ENCODE results near the gene PTTG1IP. TPM values are rescaled to one million over a fixed set of nuclear protein-coding genes. Genes with fewer than 3 reads are reported as not detected.

Gene PTTG1IP
- total and polyA plus RNA-seq, 7 donors: 49.7 to 208 (median 158) TPM

GRCh38 chr21:44901391-44902074 is 28.0 kb upstream of the PTTG1IP start:
- Histone ChIP-seq H3K27ac (no peak overlapping the region), H3K27me3 (no peaks in the 10 kb centered on the region), H3K4me1 (peaks cover 0 to 11% (median 1%) of the 10 kb centered on the region in 4 donors), H3K4me3 (no peak overlapping the region), H3K9me3 (no peaks in the 10 kb centered on the region), H3K36me3 (peaks cover 0 to 6% (median 0%) of the 10 kb centered on the region in 4 donors)
- TF ChIP-seq POLR2AphosphoS5 (IDR thresholded peaks at IDR 0.05) (no peak), EP300 (IDR thresholded peaks at IDR 0.05) (no peak), POLR2A (IDR thresholded peaks at IDR 0.05) (no peak), CTCF (IDR thresholded peaks at IDR 0.05) (no peak)
- WGBS, 2 donors: 76 to 88% methylated on average over 27 of the region's 27 CpGs
- intact Hi-C loops (cut with DNase I): no loop called here
- DNase-seq: no peak

- Histone ChIP-seq H3K27me3 (no peaks in the 10 kb centered on the region), H3K27ac (no peak overlapping the region), H3K36me3 (peaks cover 0 to 6% (median 0%) of the 10 kb centered on the region in 4 donors), H3K4me1 (peaks cover 0 to 8% (median 0%) of the 10 kb centered on the region in 4 donors), H3K4me3 (no peak overlapping the region), H3K9me3 (no peaks in the 10 kb centered on the region)
- no peak for DNase-seq
- TF ChIP-seq POLR2A (IDR thresholded peaks at IDR 0.05): no peak
- TF ChIP-seq POLR2AphosphoS5 (IDR thresholded peaks at IDR 0.05): no peak
- no peak for TF ChIP-seq EP300 (IDR thresholded peaks at IDR 0.05)
- intact Hi-C loops (cut with DNase I): no loop called here
- WGBS, 2 donors: 66 to 84% methylated on average over 28 of the region's 28 CpGs
These were observed 27.2 kb upstream of the PTTG1IP start for GRCh38 chr21:44900559-44901251.

GRCh38 chr21:44899768-44900558 is 26.5 kb upstream of the PTTG1IP start:
- no peaks in the 10 kb centered on the region for H3K9me3 ChIP-seq
- WGBS, 2 donors: 77 to 87% methylated on average over 37 of the region's 37 CpGs
- TF ChIP-seq POLR2A (IDR thresholded peaks at IDR 0.05): no peak
- no peak for TF ChIP-seq EP300 (IDR thresholded peaks at IDR 0.05)
- TF ChIP-seq POLR2AphosphoS5 (IDR thresholded peaks at IDR 0.05): no peak
- TF ChIP-seq CTCF (IDR thresholded peaks at IDR 0.05): no peak
- no peak for DNase-seq
- intact Hi-C loops (cut with DNase I): no loop called here
- H3K4me1 ChIP-seq: peaks cover 0 to under 1% (median 0%) of the 10 kb centered on the region in 4 donors
- no peak overlapping the region for H3K4me3 ChIP-seq
- H3K27ac ChIP-seq: no peak overlapping the region
- peaks cover 0 to 6% (median 0%) of the 10 kb centered on the region in 4 donors for H3K36me3 ChIP-seq
- no peaks in the 10 kb centered on the region for H3K27me3 ChIP-seq

GRCh38 chr21:44898851-44899767 is 25.6 kb upstream of the PTTG1IP start:
- no peak for TF ChIP-seq POLR2AphosphoS5 (IDR thresholded peaks at IDR 0.05)
- no peak for TF ChIP-seq EP300 (IDR thresholded peaks at IDR 0.05)
- TF ChIP-seq CTCF (IDR thresholded peaks at IDR 0.05): no peak
- TF ChIP-seq POLR2A (IDR thresholded peaks at IDR 0.05): no peak
- WGBS, 2 donors: 61 to 84% methylated on average over 49 of the region's 49 CpGs
- no peaks in the 10 kb centered on the region for H3K27me3 ChIP-seq
- H3K9me3 ChIP-seq: no peaks in the 10 kb centered on the region
- H3K36me3 ChIP-seq: peaks cover 0 to 6% (median 0%) of the 10 kb centered on the region in 4 donors
- DNase-seq: no peak
- no peak overlapping the region for H3K27ac ChIP-seq
- no peak overlapping the region for H3K4me3 ChIP-seq
- intact Hi-C loops (cut with DNase I): no loop called here
- H3K4me1 ChIP-seq: no peaks in the 10 kb centered on the region

Data from sigmoid colon (tissue), 7 donors.